Measurements from ENCODE around the gene KCNQ1. TPM values are rescaled to one million over a fixed set of nuclear protein-coding genes. Genes with fewer than 3 reads are reported as not detected.

The KCNQ1 gene
- total and polyA plus RNA-seq, 8 donors = 14.0 to 61.1 (median 46.7) TPM

- TF ChIP-seq, protein P1, sequence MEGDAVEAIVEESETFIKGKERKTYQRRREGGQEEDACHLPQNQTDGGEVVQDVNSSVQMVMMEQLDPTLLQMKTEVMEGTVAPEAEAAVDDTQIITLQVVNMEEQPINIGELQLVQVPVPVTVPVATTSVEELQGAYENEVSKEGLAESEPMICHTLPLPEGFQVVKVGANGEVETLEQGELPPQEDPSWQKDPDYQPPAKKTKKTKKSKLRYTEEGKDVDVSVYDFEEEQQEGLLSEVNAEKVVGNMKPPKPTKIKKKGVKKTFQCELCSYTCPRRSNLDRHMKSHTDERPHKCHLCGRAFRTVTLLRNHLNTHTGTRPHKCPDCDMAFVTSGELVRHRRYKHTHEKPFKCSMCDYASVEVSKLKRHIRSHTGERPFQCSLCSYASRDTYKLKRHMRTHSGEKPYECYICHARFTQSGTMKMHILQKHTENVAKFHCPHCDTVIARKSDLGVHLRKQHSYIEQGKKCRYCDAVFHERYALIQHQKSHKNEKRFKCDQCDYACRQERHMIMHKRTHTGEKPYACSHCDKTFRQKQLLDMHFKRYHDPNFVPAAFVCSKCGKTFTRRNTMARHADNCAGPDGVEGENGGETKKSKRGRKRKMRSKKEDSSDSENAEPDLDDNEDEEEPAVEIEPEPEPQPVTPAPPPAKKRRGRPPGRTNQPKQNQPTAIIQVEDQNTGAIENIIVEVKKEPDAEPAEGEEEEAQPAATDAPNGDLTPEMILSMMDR (IDR thresholded peaks at IDR 0.05) = no peak
- H3K27me3 ChIP-seq = no peaks in the 10 kb centered on the region
- peak in 1 of 6 donors; percentile 68 for DNase-seq
- H3K4me3 ChIP-seq = no peak overlapping the region
- peak overlapping the region in 2 of 4 donors; percentile 78 to 79 for H3K27ac ChIP-seq
- H3K4me1 ChIP-seq = peaks cover 0 to 10% (median 9%) of the 10 kb centered on the region in 3 donors
- no peaks in the 10 kb centered on the region for H3K36me3 ChIP-seq
- intact Hi-C loops (cut with DNase I) = no loop called here
- no peaks in the 10 kb centered on the region for H3K9me3 ChIP-seq
- no peak for FAIRE-seq
- ATAC-seq = no peak
- 88 to 93% methylated on average over 29 to 32 of the region's 32 CpGs for WGBS, 2 donors
Observed at GRCh38 chr11:2732261-2732939, 287.6 kb downstream of the KCNQ1 start.

GRCh38 chr11:2732940-2733628 lies 288.3 kb downstream of the KCNQ1 start:
- TF ChIP-seq, protein P1 (IDR thresholded peaks at IDR 0.05) = no peak
- intact Hi-C loops (cut with DNase I) = no loop called here
- H3K27ac ChIP-seq = no peak overlapping the region
- DNase-seq (peak in 2 of 6 donors; percentile 11 to 54), ATAC-seq (no peak), FAIRE-seq (no peak)
- no peak overlapping the region for H3K4me3 ChIP-seq
- no peaks in the 10 kb centered on the region for H3K36me3 ChIP-seq
- no peaks in the 10 kb centered on the region for H3K9me3 ChIP-seq
- no peaks in the 10 kb centered on the region for H3K27me3 ChIP-seq
- WGBS, 2 donors = 86 to 91% methylated on average over 12 of the region's 12 CpGs
- H3K4me1 ChIP-seq = peaks cover 0 to 10% (median 7%) of the 10 kb centered on the region in 3 donors

DNA sequence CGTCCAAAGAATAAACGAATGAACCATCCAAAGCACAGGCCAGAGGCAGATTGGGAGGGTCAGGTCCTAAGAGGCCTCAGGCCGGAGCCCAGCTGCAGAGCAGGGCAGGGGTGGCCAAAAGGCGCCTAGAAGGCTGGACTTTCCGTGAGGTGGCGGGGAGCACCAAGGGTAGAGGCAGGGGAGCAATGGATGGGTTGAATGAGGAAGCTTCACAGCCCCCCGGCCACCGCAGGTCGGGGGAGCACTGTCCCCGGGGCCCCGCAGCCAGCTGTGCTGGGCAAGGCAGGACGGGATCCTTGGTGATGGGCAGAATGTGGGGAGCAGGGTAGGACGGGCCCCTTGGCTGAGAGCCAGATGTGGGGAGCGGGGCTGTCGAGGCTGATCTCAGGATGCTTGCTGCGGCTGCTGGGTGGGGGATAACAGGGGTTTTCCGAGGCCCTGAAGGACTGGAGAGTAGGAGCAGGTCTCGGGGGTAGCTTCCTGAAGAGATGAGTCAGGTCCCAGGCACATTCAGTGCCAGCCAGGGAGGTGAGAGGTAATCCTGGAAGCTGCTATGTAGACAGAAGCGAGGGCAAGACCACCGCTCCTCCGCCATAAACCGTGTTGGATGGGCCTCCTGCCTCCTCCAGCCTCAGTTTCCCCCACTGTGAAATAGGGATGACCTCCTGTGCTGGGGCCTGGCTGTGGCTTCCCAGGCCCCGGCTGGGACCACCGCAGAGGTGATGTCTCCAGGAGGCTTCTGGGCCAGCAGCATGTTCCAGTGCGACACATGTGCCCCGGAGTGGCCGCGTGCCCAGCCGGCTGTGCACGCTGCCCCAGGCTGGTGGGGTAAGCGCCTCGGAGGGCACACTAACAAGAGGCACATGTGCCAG lies 289.6 kb downstream of the KCNQ1 start:
- Histone ChIP-seq H3K27ac (no peak overlapping the region), H3K4me1 (peaks cover 0 to 8% (median 4%) of the 10 kb centered on the region in 3 donors), H3K36me3 (no peaks in the 10 kb centered on the region), H3K27me3 (no peaks in the 10 kb centered on the region), H3K9me3 (no peaks in the 10 kb centered on the region), H3K4me3 (no peak overlapping the region)
- whole genome bisulfite sequencing, 2 donors = 90 to 95% methylated on average over 32 of the region's 32 CpGs
- TF ChIP-seq, protein P1 (IDR thresholded peaks at IDR 0.05) = no peak
- intact Hi-C loops (cut with DNase I) = no loop called here
- FAIRE-seq (no peak), DNase-seq (peak in 2 of 6 donors; percentile 30 to 70), ATAC-seq (no peak)

- DNase-seq = peak in 2 of 6 donors; percentile 16 to 53
- intact Hi-C loops (cut with DNase I) = no loop called here
- ATAC-seq = no peak
- TF ChIP-seq, protein P1 (IDR thresholded peaks at IDR 0.05) = no peak
- H3K27me3 ChIP-seq = no peaks in the 10 kb centered on the region
- no peak for FAIRE-seq
- H3K4me1 ChIP-seq = peaks cover 0 to under 1% (median 0%) of the 10 kb centered on the region in 3 donors
- H3K4me3 ChIP-seq = no peak overlapping the region
- H3K9me3 ChIP-seq = no peaks in the 10 kb centered on the region
- H3K27ac ChIP-seq = no peak overlapping the region
- 95 to 98% methylated on average over 12 of the region's 12 CpGs for WGBS, 2 donors
- no peaks in the 10 kb centered on the region for H3K36me3 ChIP-seq
Observed at GRCh38 chr11:2735053-2735589, 290.3 kb downstream of the KCNQ1 start.
